Stimulated activated CD8-positive, alpha-beta memory T cell treated with anti-CD3 and anti-CD28 coated beads, Interleukin-7, amount 100 ng/mL, for 48 hours (primary cell): ENCODE results near the gene MVB12B.
"Not testable (repeated sequence)": the region's sequence is repeated elsewhere in the genome, so short reads cannot be mapped to it uniquely, and the experiment has no call there.

ENCODE experiments used
- DNase-seq, 2 donors: peaks; one replicate each; pipeline ENCODE4 v3.0.0-alpha.2; 2020; ENCODE audit warnings: low read depth in 1 of 2; ENCODE audit errors: extremely low read depth in 1 of 2

MVB12B gene, protein sequence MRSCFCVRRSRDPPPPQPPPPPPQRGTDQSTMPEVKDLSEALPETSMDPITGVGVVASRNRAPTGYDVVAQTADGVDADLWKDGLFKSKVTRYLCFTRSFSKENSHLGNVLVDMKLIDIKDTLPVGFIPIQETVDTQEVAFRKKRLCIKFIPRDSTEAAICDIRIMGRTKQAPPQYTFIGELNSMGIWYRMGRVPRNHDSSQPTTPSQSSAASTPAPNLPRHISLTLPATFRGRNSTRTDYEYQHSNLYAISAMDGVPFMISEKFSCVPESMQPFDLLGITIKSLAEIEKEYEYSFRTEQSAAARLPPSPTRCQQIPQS

GRCh38 chr9:126326228-126327005 is at the start of gene MVB12B:
Gene MVB12B (plus strand): TSS chr9:126326829. CDS start chr9:126326930, 101 bp downstream.
- no peak for DNase-seq

GRCh38 chr9:126283799-126284465 is 42.7 kb upstream of the MVB12B start:
- no peak for DNase-seq

GRCh38 chr9:126285652-126286051 is 41.0 kb upstream of the MVB12B start:
- DNase-seq, result not testable (repeated sequence)

DNA sequence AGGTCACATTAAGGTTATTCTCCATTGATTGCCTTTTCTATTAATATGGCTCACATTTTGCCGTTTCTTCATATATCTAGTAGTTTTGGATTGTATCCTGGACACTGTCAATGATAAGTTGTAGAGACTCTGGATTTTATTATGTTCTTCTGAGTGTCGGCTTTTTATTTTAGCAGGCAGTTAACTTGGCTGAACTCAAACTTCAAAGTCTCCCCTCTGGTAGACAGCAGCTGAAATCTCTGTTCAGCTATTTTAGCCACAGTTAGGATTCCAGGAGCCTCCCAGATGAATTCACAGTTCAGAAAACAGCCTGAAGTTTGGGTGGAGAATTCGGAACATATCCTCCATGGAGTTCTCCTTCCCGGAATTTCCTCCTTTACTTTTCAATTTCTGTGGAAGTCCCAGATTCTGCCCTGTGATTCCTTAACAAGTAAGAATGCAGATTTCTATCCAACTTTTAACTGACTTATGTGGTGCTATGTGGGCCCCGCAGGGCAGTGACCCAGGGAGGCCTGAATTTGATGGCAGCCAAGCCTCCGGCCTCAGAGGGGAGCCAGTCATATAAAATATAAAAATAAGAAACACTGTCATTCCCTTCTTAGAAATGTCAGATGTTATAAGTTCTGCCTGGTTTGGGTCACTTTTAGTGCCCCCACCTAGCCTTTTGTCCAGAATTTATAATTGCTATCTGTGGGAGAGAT is 39.3 kb upstream of the MVB12B start:
- no peak for DNase-seq

GRCh38 chr9:126290871-126291270 is 35.8 kb upstream of the MVB12B start:
- no peak for DNase-seq

DNA sequence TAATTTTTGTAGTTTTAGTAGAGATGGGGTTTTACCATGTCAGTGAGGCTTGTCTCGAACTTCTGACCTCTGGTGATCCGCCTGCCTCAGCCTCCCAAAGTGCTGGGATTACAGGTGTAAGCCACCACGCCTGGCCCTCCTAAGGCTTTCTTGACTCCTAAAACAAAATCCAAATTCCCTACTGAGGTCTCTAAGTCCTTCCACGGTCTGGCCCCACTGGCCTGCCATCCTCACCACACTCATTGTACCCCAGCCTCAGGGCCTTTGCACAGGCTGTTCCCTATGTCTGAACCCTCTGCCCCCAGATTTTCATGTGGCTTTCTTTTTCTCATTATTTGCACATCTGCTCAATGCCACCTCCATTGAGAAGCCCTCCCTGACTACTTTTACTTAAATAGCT is 34.7 kb upstream of the MVB12B start:
- DNase-seq, result no peak

DNA sequence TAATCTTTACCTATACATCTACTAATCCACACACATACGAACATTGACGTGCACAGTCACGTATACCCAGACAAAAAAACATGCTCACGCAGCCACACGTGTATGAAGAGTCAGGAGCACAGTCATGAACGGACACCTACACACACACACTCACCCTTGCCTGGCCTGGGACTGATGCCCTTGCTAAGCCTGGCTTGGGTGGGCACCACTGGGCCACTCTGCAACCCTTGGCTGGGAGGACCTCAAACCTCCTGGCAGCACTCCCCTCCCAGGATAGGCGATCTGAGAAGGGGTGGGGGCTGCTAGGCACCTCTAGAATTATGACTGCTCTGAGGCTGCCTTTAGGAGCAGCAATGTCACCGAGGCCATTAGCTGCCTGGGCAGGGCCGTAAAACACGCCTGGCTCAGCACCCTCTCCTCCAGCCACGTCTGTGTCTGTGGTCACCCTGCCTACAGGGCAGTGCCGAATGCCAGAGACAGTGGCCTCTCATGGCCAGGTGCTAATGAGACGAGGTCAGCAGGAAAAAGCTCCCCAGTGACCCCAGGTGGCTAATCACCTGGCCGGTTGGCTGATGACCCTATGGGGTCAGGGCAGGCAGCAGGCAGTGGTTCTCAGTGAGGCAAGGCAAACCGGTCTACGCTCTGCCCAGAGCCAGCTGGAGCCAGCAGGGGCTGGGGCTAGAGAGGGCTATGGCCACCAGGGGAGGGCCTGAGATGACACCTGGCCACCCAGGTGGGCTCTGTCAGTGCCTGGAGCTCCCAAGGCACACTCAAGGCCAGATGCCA is 33.7 kb upstream of the MVB12B start:
- no peak for DNase-seq

DNA sequence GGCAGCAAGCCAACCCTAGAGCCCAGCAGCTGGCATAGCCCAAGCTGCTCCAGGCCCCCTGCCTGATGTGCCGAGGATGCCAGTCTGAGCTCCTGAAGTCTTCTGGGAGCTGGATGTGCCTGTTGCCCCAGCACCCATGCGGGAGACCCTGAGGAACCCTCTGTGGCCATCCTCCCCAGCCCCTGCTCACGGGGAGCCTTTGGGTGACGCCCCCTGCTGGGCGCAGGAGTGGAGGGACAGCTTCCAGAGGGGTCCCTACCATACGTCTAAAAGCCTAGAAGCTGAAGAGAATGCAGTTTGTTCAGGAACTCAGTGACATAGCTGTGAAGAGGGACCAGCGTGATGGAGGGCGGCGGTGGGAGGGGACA is 33.1 kb upstream of the MVB12B start:
- DNase-seq, result no peak

DNA sequence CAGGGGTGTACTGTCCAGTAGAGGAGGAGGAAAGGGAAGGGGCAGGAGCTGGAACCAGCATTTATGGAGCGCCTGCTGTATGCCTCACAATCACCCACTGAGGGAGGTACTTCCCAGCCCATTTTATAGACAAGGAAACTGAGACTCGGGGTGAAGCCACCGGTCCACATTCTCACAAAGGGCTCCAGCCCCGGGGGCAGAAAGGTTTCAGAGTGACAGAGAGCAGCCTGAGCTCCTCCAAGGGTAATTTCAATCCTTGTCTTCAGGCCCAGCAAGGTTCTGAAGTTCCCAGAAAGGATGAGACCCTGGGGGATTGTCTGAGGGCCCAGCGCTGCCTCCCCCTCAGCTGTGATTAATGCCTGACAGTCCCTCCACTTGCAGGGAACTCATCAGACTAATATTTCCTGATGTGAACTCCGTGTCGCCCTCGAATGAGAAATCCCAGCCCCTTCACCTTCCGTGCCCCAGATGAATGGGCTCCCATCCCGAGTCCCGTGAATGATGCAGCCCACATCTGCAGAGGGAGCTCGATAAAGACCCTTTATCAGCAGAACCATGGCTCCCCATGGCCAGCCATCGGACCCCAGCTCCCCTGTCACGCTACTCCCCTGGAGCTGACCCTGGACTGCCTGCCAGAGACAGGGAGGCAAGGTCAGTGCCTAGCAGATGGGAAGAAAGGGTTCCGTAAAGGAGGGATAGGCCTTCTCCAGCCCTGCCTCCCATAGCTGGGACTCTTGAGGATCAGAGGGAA is 32.1 kb upstream of the MVB12B start:
- DNase-seq, result no peak

GRCh38 chr9:126295082-126295477 is 31.5 kb upstream of the MVB12B start:
- no peak for DNase-seq

- no peak for DNase-seq
Measured at GRCh38 chr9:126295516-126295915, 31.1 kb upstream of the MVB12B start.

- DNase-seq, result no peak
Measured at GRCh38 chr9:126295936-126296600, 30.6 kb upstream of the MVB12B start.

GRCh38 chr9:126296687-126297086 is 29.9 kb upstream of the MVB12B start:
- DNase-seq, result no peak

- DNase-seq, result no peak
Measured at GRCh38 chr9:126297661-126298060, 29.0 kb upstream of the MVB12B start.

DNA sequence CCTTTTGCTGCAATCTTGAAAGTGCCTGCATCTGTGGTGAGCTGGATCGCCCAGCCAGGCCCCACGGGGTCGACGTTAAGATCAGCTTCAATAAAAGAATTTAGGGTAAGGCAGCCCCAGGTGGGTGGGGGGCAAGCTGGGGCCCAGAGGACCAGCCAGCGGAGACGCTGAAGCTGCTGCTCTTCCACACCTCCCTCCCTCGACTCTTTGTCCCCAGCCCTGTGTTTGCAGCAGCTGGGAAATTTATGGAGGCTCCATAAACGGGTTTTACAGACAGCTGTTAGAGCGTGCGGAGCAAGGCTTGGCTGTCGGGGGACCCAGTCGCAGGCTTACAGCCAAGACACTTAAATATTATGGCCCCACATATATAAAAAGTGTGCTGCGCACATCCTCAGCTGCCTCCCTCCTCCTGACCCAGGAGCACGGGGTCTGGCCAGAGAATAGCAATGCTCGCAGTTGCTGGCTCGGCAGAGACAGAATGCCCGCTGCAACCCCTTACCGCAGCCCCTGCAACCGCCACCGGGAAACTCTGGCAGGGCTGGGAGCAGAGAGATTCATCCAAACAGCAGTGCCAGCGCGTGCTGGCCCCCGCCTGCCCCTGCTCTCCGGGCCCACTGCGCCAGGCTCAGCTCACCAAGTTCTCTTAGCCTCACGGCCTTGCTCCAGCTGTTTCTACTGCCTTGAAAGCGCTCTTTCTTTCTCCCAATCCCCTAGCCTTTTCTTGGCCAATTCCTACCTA is 28.4 kb upstream of the MVB12B start:
- no peak for DNase-seq

DNA sequence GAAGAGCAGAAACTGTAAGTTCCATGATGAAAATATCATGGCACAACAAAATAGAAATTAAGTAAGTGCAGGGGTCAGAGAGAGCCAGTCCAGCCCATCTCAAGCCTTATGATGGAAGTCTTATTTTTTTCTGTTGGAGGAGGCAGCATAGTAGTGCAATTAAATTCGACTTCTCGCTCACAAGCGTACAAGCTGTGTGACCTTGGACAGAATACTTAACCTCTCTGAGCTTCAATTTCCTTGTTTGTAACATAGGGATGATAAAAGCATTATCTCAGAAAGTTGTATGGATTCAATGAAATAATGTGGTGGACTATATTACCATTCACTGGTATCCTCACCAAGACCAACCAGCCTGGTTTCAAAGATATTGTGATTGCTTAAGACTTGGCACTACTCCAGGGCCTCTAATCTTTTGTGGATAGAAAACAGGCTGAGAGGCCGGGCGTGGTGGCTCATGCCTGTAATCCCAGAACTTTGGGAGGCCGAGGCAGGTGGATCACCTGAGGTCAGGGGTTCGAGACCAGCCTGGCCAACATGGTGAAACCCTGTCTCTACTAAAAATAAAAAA is 26.8 kb upstream of the MVB12B start:
- no peak for DNase-seq

DNA sequence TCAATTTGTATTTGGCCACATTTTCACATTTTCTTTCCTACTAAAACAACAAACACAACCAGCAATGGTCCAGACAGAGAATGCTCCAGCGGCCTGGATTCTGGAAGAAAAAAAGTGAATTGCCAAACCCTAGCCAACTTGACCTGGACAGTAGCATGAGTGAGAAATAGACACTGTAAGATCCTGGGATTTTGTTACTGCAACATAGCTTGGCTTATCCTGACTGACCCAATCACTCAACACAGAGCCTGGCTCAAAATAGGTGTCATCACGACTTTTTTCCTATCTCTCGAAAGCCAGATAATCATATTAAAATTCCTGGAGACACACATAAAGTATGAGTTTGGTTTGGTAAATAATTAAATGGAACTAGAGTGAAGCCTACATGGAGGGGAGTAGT is 25.4 kb upstream of the MVB12B start:
- no peak for DNase-seq

- peak in 1 of 2 donors; percentile 22 for DNase-seq
Measured at GRCh38 chr9:126301985-126302603, 24.5 kb upstream of the MVB12B start.
